Measurements from ENCODE around the gene CTDP1.
"Not testable (repeated sequence)": the region's sequence is repeated elsewhere in the genome, so short reads cannot be mapped to it uniquely, and the experiment has no call there.

CTDP1 gene

DNA sequence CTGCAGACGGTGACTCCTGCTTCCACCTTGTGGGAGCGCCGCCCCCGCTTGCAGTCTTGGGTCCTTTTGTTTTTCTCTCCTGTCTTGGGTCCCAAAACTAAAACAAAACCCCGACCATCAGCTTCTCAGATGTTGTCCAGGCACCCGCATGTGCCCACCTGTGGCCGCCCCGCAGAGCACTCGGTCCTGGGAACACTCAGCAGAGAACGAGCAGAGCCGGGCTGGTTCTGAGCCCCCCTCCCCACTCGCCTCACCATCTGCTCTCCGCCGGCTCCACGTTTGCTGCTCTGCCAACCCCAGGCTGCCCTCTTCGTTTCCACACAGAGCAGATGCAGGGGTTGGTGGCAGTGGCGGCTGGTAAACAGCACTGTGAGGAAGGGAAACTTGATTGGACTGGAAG lies 38.5 kb downstream of the CTDP1 start:
- no peak for DNase-seq
- Histone ChIP-seq H3K4me3 (ENCODE audit: control insufficient read depth in 1 of 7, extremely low read depth in 1 of 7, insufficient read depth in 4 of 7, low read depth in 2 of 7, low read length in 6 of 7) (no peak overlapping the region), H3K36me3 (ENCODE audit: control insufficient read depth in 4 of 4, insufficient read depth in 4 of 4, low read length in 3 of 4) (peaks cover 28 to 91% (median 79%) of the 10 kb centered on the region in 4 experiments), H3K4me1 (ENCODE audit: control extremely low read depth in 1 of 4, control insufficient read depth in 4 of 4, insufficient read depth in 4 of 4, low read length in 3 of 4) (no peaks in the 10 kb centered on the region), H3K27ac (ENCODE audit: insufficient read depth in 1 of 2, low read depth in 1 of 2, low read length in 2 of 2, poor library complexity in 1 of 2, severe bottlenecking in 2 of 2) (no peak overlapping the region), H3K9me3 (ENCODE audit: control extremely low read depth in 1 of 5, control insufficient read depth in 4 of 5, insufficient read depth in 2 of 5, low read depth in 1 of 5, low read length in 4 of 5) (peaks cover 0 to 8% (median 0%) of the 10 kb centered on the region in 5 experiments), H3K27me3 (replicated peaks in 2 of 5; ENCODE audit: control insufficient read depth in 4 of 5, insufficient read depth in 5 of 5, low read length in 4 of 5) (no peaks in the 10 kb centered on the region)
- WGBS (ENCODE audit: insufficient coverage) = 97% methylated on average over 15 of the region's 17 CpGs
- POLR2A ChIA-PET = no interaction called here
- CTCF ChIA-PET = interaction anchor here (1.4 kb wide), 1 partner anchor 15 kb away, joined by 3 read pairs; no protein-coding TSS in a partner anchor

GRCh38 chr18:79718878-79719477 lies 39.4 kb downstream of the CTDP1 start:
- H3K4me3 ChIP-seq (ENCODE audit: control insufficient read depth in 1 of 7, extremely low read depth in 1 of 7, insufficient read depth in 4 of 7, low read depth in 2 of 7, low read length in 6 of 7) = no peak overlapping the region
- CTCF ChIA-PET = no interaction called here
- H3K36me3 ChIP-seq (ENCODE audit: control insufficient read depth in 4 of 4, insufficient read depth in 4 of 4, low read length in 3 of 4) = peaks cover 31 to 95% (median 81%) of the 10 kb centered on the region in 4 experiments
- peaks cover 0 to 10% (median 0%) of the 10 kb centered on the region in 5 experiments for H3K9me3 ChIP-seq (ENCODE audit: control extremely low read depth in 1 of 5, control insufficient read depth in 4 of 5, insufficient read depth in 2 of 5, low read depth in 1 of 5, low read length in 4 of 5)
- H3K27ac ChIP-seq (ENCODE audit: insufficient read depth in 1 of 2, low read depth in 1 of 2, low read length in 2 of 2, poor library complexity in 1 of 2, severe bottlenecking in 2 of 2) = no peak overlapping the region
- no peak for DNase-seq
- no peaks in the 10 kb centered on the region for H3K4me1 ChIP-seq (ENCODE audit: control extremely low read depth in 1 of 4, control insufficient read depth in 4 of 4, insufficient read depth in 4 of 4, low read length in 3 of 4)
- 98% methylated on average over 30 of the region's 30 CpGs for WGBS (ENCODE audit: insufficient coverage)
- POLR2A ChIA-PET = no interaction called here
- H3K27me3 ChIP-seq (replicated peaks in 2 of 5; ENCODE audit: control insufficient read depth in 4 of 5, insufficient read depth in 5 of 5, low read length in 4 of 5) = no peaks in the 10 kb centered on the region

DNA sequence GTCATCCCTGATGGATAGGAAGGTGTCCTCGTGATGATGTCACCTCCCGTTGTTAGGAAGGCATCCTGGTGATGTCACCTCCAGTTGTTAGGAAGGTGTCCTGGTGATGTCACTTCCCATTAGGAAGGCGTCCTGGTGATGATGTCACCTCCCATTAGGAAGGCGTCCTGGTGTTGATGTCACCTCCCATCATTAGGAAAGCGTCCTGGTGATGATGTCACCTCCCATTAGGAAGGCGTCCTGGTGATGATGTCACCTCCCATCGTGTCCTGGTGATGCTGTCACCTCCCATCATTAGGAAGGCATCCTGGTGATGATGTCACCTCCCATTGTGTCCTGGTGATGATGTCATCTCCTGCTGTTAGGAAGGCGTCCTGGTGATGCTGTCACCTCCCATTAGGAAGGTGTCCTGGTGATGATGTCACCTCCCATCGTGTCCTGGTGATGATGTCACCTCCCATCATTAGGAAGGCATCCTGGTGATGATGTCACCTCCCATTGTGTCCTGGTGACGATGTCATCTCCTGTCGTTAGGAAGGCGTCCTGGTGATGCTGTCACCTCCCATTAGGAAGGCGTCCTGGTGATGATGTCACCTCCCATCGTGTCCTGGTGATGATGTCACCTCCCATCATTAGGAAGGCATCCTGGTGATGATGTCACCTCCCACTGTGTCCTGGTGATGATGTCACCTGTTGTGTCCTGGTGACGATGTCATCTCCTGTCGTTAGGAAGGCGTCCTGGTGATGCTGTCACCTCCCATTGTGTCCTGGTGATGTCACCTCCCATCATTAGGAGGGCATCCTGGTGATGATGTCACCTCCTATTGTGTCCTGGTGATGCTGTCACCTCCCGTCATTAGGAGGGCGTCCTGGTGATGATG lies 40.1 kb downstream of the CTDP1 start:
- H3K4me1 ChIP-seq (ENCODE audit: control extremely low read depth in 1 of 4, control insufficient read depth in 4 of 4, insufficient read depth in 4 of 4, low read length in 3 of 4); CTCF ChIA-PET; POLR2A ChIA-PET; H3K27ac ChIP-seq (ENCODE audit: insufficient read depth in 1 of 2, low read depth in 1 of 2, low read length in 2 of 2, poor library complexity in 1 of 2, severe bottlenecking in 2 of 2); H3K9me3 ChIP-seq (ENCODE audit: control extremely low read depth in 1 of 5, control insufficient read depth in 4 of 5, insufficient read depth in 2 of 5, low read depth in 1 of 5, low read length in 4 of 5); H3K27me3 ChIP-seq (replicated peaks in 2 of 5; ENCODE audit: control insufficient read depth in 4 of 5, insufficient read depth in 5 of 5, low read length in 4 of 5); H3K4me3 ChIP-seq (ENCODE audit: control insufficient read depth in 1 of 7, extremely low read depth in 1 of 7, insufficient read depth in 4 of 7, low read depth in 2 of 7, low read length in 6 of 7): not testable (repeated sequence)
- peak in 2 of 3 donors; percentile 6 to 24 for DNase-seq
- H3K36me3 ChIP-seq (ENCODE audit: control insufficient read depth in 4 of 4, insufficient read depth in 4 of 4, low read length in 3 of 4) = peaks cover 35 to 95% (median 79%) of the 10 kb centered on the region in 4 experiments
- 98% methylated on average over 18 of the region's 19 CpGs for WGBS (ENCODE audit: insufficient coverage)

DNA sequence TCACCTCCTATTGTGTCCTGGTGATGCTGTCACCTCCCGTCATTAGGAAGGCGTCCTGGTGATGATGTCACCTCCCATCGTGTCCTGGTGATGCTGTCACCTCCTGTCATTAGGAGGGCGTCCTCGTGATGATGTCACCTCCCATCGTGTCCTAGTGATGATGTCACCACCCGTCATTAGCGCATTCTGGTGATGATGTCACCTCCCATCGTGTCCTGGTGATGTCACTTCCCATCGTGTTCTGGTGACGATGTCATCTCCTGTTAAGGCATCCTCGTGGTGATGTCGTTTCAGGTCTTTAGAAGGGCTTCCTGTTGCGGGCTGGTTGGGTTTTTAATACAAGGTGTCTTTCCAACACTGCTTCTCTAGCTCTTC lies 40.7 kb downstream of the CTDP1 start:
- peaks cover 38 to 94% (median 78%) of the 10 kb centered on the region in 4 experiments for H3K36me3 ChIP-seq (ENCODE audit: control insufficient read depth in 4 of 4, insufficient read depth in 4 of 4, low read length in 3 of 4)
- CTCF ChIA-PET = no interaction called here

GRCh38 chr18:79723036-79723435 lies 43.4 kb downstream of the CTDP1 start:
- Histone ChIP-seq H3K36me3 (ENCODE audit: control insufficient read depth in 4 of 4, insufficient read depth in 4 of 4, low read length in 3 of 4) (peaks cover 39 to 92% (median 73%) of the 10 kb centered on the region in 4 experiments), H3K27me3 (replicated peaks in 2 of 5; ENCODE audit: control insufficient read depth in 4 of 5, insufficient read depth in 5 of 5, low read length in 4 of 5) (no peaks in the 10 kb centered on the region), H3K27ac (ENCODE audit: insufficient read depth in 1 of 2, low read depth in 1 of 2, low read length in 2 of 2, poor library complexity in 1 of 2, severe bottlenecking in 2 of 2) (no peak overlapping the region), H3K4me1 (ENCODE audit: control extremely low read depth in 1 of 4, control insufficient read depth in 4 of 4, insufficient read depth in 4 of 4, low read length in 3 of 4) (no peaks in the 10 kb centered on the region), H3K4me3 (ENCODE audit: control insufficient read depth in 1 of 7, extremely low read depth in 1 of 7, insufficient read depth in 4 of 7, low read depth in 2 of 7, low read length in 6 of 7) (no peak overlapping the region), H3K9me3 (ENCODE audit: control extremely low read depth in 1 of 5, control insufficient read depth in 4 of 5, insufficient read depth in 2 of 5, low read depth in 1 of 5, low read length in 4 of 5) (peaks cover 0 to 36% (median 0%) of the 10 kb centered on the region in 5 experiments)
- ChIA-PET POLR2A (no interaction called here), CTCF (no interaction called here)
- no peak for DNase-seq
- WGBS (ENCODE audit: insufficient coverage) = over 99% methylated on average over 12 of the region's 13 CpGs

More for the DNA sequence above, 40.7 kb downstream of the CTDP1 start:
- DNase-seq = peak in 2 of 3 donors; percentile 35 to 67
- Histone ChIP-seq H3K4me3 (ENCODE audit: control insufficient read depth in 1 of 7, extremely low read depth in 1 of 7, insufficient read depth in 4 of 7, low read depth in 2 of 7, low read length in 6 of 7) (no peak overlapping the region), H3K4me1 (ENCODE audit: control extremely low read depth in 1 of 4, control insufficient read depth in 4 of 4, insufficient read depth in 4 of 4, low read length in 3 of 4) (no peaks in the 10 kb centered on the region), H3K27ac (ENCODE audit: insufficient read depth in 1 of 2, low read depth in 1 of 2, low read length in 2 of 2, poor library complexity in 1 of 2, severe bottlenecking in 2 of 2) (no peak overlapping the region), H3K27me3 (replicated peaks in 2 of 5; ENCODE audit: control insufficient read depth in 4 of 5, insufficient read depth in 5 of 5, low read length in 4 of 5) (no peaks in the 10 kb centered on the region), H3K9me3 (ENCODE audit: control extremely low read depth in 1 of 5, control insufficient read depth in 4 of 5, insufficient read depth in 2 of 5, low read depth in 1 of 5, low read length in 4 of 5) (peaks cover 0 to 14% (median 0%) of the 10 kb centered on the region in 5 experiments)
- POLR2A ChIA-PET = no interaction called here
- WGBS (ENCODE audit: insufficient coverage) = 99% methylated on average over 14 of the region's 14 CpGs

DNA sequence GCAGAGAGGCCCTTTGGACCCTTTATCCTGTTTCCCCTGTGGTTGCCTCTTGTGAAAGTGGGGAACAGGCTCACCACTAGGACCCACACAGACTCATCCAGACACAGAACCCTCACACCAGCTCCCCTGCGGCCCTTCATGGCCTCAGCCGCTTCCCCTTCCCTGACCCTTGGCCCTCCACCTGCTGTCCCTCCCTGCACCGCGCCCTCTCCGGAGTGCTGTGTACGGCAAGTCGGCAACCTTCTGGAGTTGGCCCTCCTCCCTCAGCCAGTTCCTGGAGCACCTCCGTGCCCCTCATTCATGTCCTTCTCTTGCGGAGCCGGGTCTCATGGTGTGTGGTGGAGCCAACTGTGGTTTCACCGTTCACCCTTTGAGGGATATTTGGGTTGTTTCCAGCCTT lies 44.0 kb downstream of the CTDP1 start:
- CTCF ChIA-PET = no interaction called here
- peaks cover 40 to 91% (median 69%) of the 10 kb centered on the region in 4 experiments for H3K36me3 ChIP-seq (ENCODE audit: control insufficient read depth in 4 of 4, insufficient read depth in 4 of 4, low read length in 3 of 4)
- no peaks in the 10 kb centered on the region for H3K27me3 ChIP-seq (replicated peaks in 2 of 5; ENCODE audit: control insufficient read depth in 4 of 5, insufficient read depth in 5 of 5, low read length in 4 of 5)
- no peak overlapping the region for H3K4me3 ChIP-seq (ENCODE audit: control insufficient read depth in 1 of 7, extremely low read depth in 1 of 7, insufficient read depth in 4 of 7, low read depth in 2 of 7, low read length in 6 of 7)
- no peaks in the 10 kb centered on the region for H3K4me1 ChIP-seq (ENCODE audit: control extremely low read depth in 1 of 4, control insufficient read depth in 4 of 4, insufficient read depth in 4 of 4, low read length in 3 of 4)
- H3K27ac ChIP-seq (ENCODE audit: insufficient read depth in 1 of 2, low read depth in 1 of 2, low read length in 2 of 2, poor library complexity in 1 of 2, severe bottlenecking in 2 of 2) = no peak overlapping the region
- no peak for DNase-seq
- 85% methylated on average over 4 of the region's 11 CpGs for WGBS (ENCODE audit: insufficient coverage)
- H3K9me3 ChIP-seq (ENCODE audit: control extremely low read depth in 1 of 5, control insufficient read depth in 4 of 5, insufficient read depth in 2 of 5, low read depth in 1 of 5, low read length in 4 of 5) = peaks cover 0 to 40% (median 0%) of the 10 kb centered on the region in 5 experiments
- POLR2A ChIA-PET = no interaction called here
